IgD-negative memory B cell (primary cell): ENCODE results near the gene DMTF1. TPM values are rescaled to one million over a fixed set of nuclear protein-coding genes. Genes with fewer than 3 reads are reported as not detected.
"Not testable (repeated sequence)": the region's sequence is repeated elsewhere in the genome, so short reads cannot be mapped to it uniquely, and the experiment has no call there.

Source experiments
- H3K27ac Mint-ChIP-seq, 3 donors: one replicate each; pipeline ENCODE4 v1.8.0; 2020 to 2022; ENCODE audit warnings: mild to moderate bottlenecking in 3 of 3, mixed read lengths in 3 of 3, moderate library complexity in 1 of 3
- H3K27me3 Mint-ChIP-seq: one replicate; pipeline ENCODE4 v1.8.0; 2021; ENCODE audit warnings: mixed read lengths
- H3K36me3 Mint-ChIP-seq: one replicate; pipeline ENCODE4 v1.8.0; 2020; ENCODE audit warnings: mild to moderate bottlenecking, mixed read lengths
- H3K4me1 Mint-ChIP-seq, 3 donors: one replicate each; pipeline ENCODE4 v1.8.0; 2020 to 2022; ENCODE audit warnings: mixed read lengths in 3 of 3, mild to moderate bottlenecking in 1 of 3
- H3K4me3 Mint-ChIP-seq, 4 donors: one replicate each; pipeline ENCODE4 v1.8.0; 2020 to 2022; ENCODE audit warnings: mild to moderate bottlenecking in 4 of 4, mixed read lengths in 4 of 4, moderate library complexity in 3 of 4
- H3K9me3 Mint-ChIP-seq, 3 donors: one replicate each; pipeline ENCODE4 v1.8.0; 2020 to 2021; ENCODE audit warnings: mixed read lengths in 3 of 3, mild to moderate bottlenecking in 1 of 3
- polyA plus RNA-seq: library from polyadenylated mRNA; unstranded; fragments of 300-500 nt; fragmentation: Illumina TruSeq; gene quantifications from one replicate; pipeline ENCODE4 v1.2.3, GENCODE V29; 2021

DMTF1 gene
- polyA plus RNA-seq, 1 donor from 2014 or later: 35.1 TPM

- peak overlapping the region; percentile 48 to 86 (median 85) for H3K27ac Mint-ChIP-seq
- H3K4me3 Mint-ChIP-seq: peak overlapping the region in 1 of 4 donors; percentile 53
- peaks cover 47 to 56% (median 52%) of the 10 kb centered on the region in 3 donors for H3K4me1 Mint-ChIP-seq
These were observed 47.6 kb downstream of the DMTF1 start for GRCh38 chr7:87199700-87200450.

GRCh38 chr7:87202208-87202607, 50.0 kb downstream of the DMTF1 start:
- peaks cover 45 to 55% (median 52%) of the 10 kb centered on the region in 3 donors for H3K4me1 Mint-ChIP-seq
- peak overlapping the region in 2 of 3 donors; percentile 57 to 85 for H3K27ac Mint-ChIP-seq
- peaks cover 0 to 19% (median 10%) of the 10 kb centered on the region in 3 donors for H3K9me3 Mint-ChIP-seq
- no peaks in the 10 kb centered on the region for H3K27me3 Mint-ChIP-seq
- peaks cover 17% of the 10 kb centered on the region for H3K36me3 Mint-ChIP-seq
- peak overlapping the region in 2 of 4 donors; percentile 2 to 19 for H3K4me3 Mint-ChIP-seq

More at GRCh38 chr7:87199700-87200450, 47.6 kb downstream of the DMTF1 start:
- Mint-ChIP-seq H3K9me3 (peaks cover 0 to 9% (median 2%) of the 10 kb centered on the region in 3 donors), H3K36me3 (peaks cover 5% of the 10 kb centered on the region), H3K27me3 (no peaks in the 10 kb centered on the region)

- H3K4me3 Mint-ChIP-seq: peak overlapping the region in 1 of 4 donors; percentile 70
- H3K4me1 Mint-ChIP-seq: peaks cover 47 to 57% (median 53%) of the 10 kb centered on the region in 3 donors
- H3K27ac Mint-ChIP-seq: peak overlapping the region; percentile 46 to 85 (median 57)
- H3K9me3 Mint-ChIP-seq: peaks cover 0 to 19% (median 10%) of the 10 kb centered on the region in 3 donors
- no peaks in the 10 kb centered on the region for H3K27me3 Mint-ChIP-seq
- H3K36me3 Mint-ChIP-seq: peaks cover 19% of the 10 kb centered on the region
These were observed 50.5 kb downstream of the DMTF1 start for GRCh38 chr7:87202705-87203104.

GRCh38 chr7:87203929-87204328, 51.7 kb downstream of the DMTF1 start:
- Mint-ChIP-seq H3K4me1 (peaks cover 51 to 62% (median 58%) of the 10 kb centered on the region in 3 donors), H3K36me3 (peaks cover 22% of the 10 kb centered on the region), H3K9me3 (peaks cover 0 to 19% (median 10%) of the 10 kb centered on the region in 3 donors), H3K27ac (peak overlapping the region in 2 of 3 donors; percentile 10 to 81)
- H3K4me3 Mint-ChIP-seq, H3K27me3 Mint-ChIP-seq: not testable (repeated sequence)

- H3K4me1 Mint-ChIP-seq: peaks cover 48 to 57% (median 54%) of the 10 kb centered on the region in 3 donors
- H3K27me3 Mint-ChIP-seq: no peaks in the 10 kb centered on the region
- no peak overlapping the region for H3K4me3 Mint-ChIP-seq
- peak overlapping the region; percentile 29 to 71 (median 64) for H3K27ac Mint-ChIP-seq
- peaks cover 0 to 19% (median 10%) of the 10 kb centered on the region in 3 donors for H3K9me3 Mint-ChIP-seq
- peaks cover 22% of the 10 kb centered on the region for H3K36me3 Mint-ChIP-seq
These were observed 52.7 kb downstream of the DMTF1 start for GRCh38 chr7:87204933-87205332.

- Mint-ChIP-seq H3K4me1 (peaks cover 45 to 54% (median 50%) of the 10 kb centered on the region in 3 donors), H3K36me3 (peaks cover 22% of the 10 kb centered on the region), H3K4me3 (peak overlapping the region in 2 of 4 donors; percentile 28 to 34), H3K27ac (peak overlapping the region; percentile 29 to 71 (median 64)), H3K9me3 (peaks cover 0 to 19% (median 10%) of the 10 kb centered on the region in 3 donors)
- H3K27me3 Mint-ChIP-seq: not testable (repeated sequence)
These were observed 53.4 kb downstream of the DMTF1 start for GRCh38 chr7:87205701-87206100.

GRCh38 chr7:87206361-87206760, 54.1 kb downstream of the DMTF1 start:
- Mint-ChIP-seq H3K27me3 (peaks cover 1% of the 10 kb centered on the region), H3K27ac (peak overlapping the region in 1 of 3 donors; percentile 46), H3K9me3 (peaks cover 0 to 19% (median 10%) of the 10 kb centered on the region in 3 donors), H3K4me1 (peaks cover 39 to 54% (median 46%) of the 10 kb centered on the region in 3 donors), H3K4me3 (peak overlapping the region in 2 of 4 donors; percentile 7 to 23), H3K36me3 (peaks cover 22% of the 10 kb centered on the region)

- peaks cover 17% of the 10 kb centered on the region for H3K36me3 Mint-ChIP-seq
- H3K27me3 Mint-ChIP-seq: peaks cover 3% of the 10 kb centered on the region
- H3K4me1 Mint-ChIP-seq: peaks cover 49 to 63% (median 57%) of the 10 kb centered on the region in 3 donors
- peaks cover 0 to 10% (median 8%) of the 10 kb centered on the region in 3 donors for H3K9me3 Mint-ChIP-seq
- H3K4me3 Mint-ChIP-seq: peak overlapping the region in 2 of 4 donors; percentile 70
- H3K27ac Mint-ChIP-seq: peak overlapping the region in 2 of 3 donors; percentile 13 to 89
These were observed 57.2 kb downstream of the DMTF1 start for GRCh38 chr7:87209295-87209924.

- peaks cover 3% of the 10 kb centered on the region for H3K27me3 Mint-ChIP-seq
- peaks cover 0 to 6% (median 6%) of the 10 kb centered on the region in 3 donors for H3K9me3 Mint-ChIP-seq
- H3K4me3 Mint-ChIP-seq: peak overlapping the region in 1 of 4 donors; percentile 19
- peaks cover 13% of the 10 kb centered on the region for H3K36me3 Mint-ChIP-seq
- H3K27ac Mint-ChIP-seq: peak overlapping the region in 1 of 3 donors; percentile 59
- H3K4me1 Mint-ChIP-seq: peaks cover 54 to 70% (median 57%) of the 10 kb centered on the region in 3 donors
These were observed 58.3 kb downstream of the DMTF1 start for GRCh38 chr7:87210506-87210905.

- no peaks in the 10 kb centered on the region for H3K9me3 Mint-ChIP-seq
- peak overlapping the region; percentile 44 to 82 (median 74) for H3K4me3 Mint-ChIP-seq
- peaks cover 54 to 78% (median 66%) of the 10 kb centered on the region in 3 donors for H3K4me1 Mint-ChIP-seq
- peaks cover 3% of the 10 kb centered on the region for H3K27me3 Mint-ChIP-seq
- peaks cover 4% of the 10 kb centered on the region for H3K36me3 Mint-ChIP-seq
- peak overlapping the region; percentile 65 to 93 (median 71) for H3K27ac Mint-ChIP-seq
These were observed 60.2 kb downstream of the DMTF1 start for GRCh38 chr7:87212498-87212897.

- H3K27me3 Mint-ChIP-seq: peaks cover 3% of the 10 kb centered on the region
- H3K9me3 Mint-ChIP-seq: no peaks in the 10 kb centered on the region
- H3K27ac Mint-ChIP-seq: peak overlapping the region in 1 of 3 donors; percentile 71
- H3K4me1 Mint-ChIP-seq: peaks cover 47 to 77% (median 68%) of the 10 kb centered on the region in 3 donors
- H3K4me3 Mint-ChIP-seq: peak overlapping the region in 3 of 4 donors; percentile 66 to 82 (median 81)
- no peaks in the 10 kb centered on the region for H3K36me3 Mint-ChIP-seq
These were observed 61.0 kb downstream of the DMTF1 start for GRCh38 chr7:87213252-87213651.

GRCh38 chr7:87213811-87214210, 61.6 kb downstream of the DMTF1 start:
- H3K4me3 Mint-ChIP-seq: peak overlapping the region; percentile 60 to 86 (median 70)
- H3K27ac Mint-ChIP-seq: peak overlapping the region; percentile 49 to 71 (median 50)
- H3K4me1 Mint-ChIP-seq: peaks cover 44 to 74% (median 65%) of the 10 kb centered on the region in 3 donors
- H3K27me3 Mint-ChIP-seq: peaks cover 3% of the 10 kb centered on the region
- H3K9me3 Mint-ChIP-seq: no peaks in the 10 kb centered on the region
- peaks cover 2% of the 10 kb centered on the region for H3K36me3 Mint-ChIP-seq

GRCh38 chr7:87215046-87215445, 62.8 kb downstream of the DMTF1 start:
- H3K4me1 Mint-ChIP-seq: peaks cover 46 to 65% (median 59%) of the 10 kb centered on the region in 3 donors
- peak overlapping the region in 2 of 3 donors; percentile 49 to 85 for H3K27ac Mint-ChIP-seq
- peaks cover 3% of the 10 kb centered on the region for H3K36me3 Mint-ChIP-seq
- peak overlapping the region in 2 of 4 donors; percentile 18 to 68 for H3K4me3 Mint-ChIP-seq
- no peaks in the 10 kb centered on the region for H3K9me3 Mint-ChIP-seq
- peaks cover 2% of the 10 kb centered on the region for H3K27me3 Mint-ChIP-seq

- Mint-ChIP-seq H3K4me1 (peaks cover 42 to 60% (median 52%) of the 10 kb centered on the region in 3 donors), H3K4me3 (peak overlapping the region; percentile 79 to 99 (median 99)), H3K27ac (peak overlapping the region; percentile 85 to 100 (median 99)), H3K9me3 (no peaks in the 10 kb centered on the region), H3K36me3 (peaks cover 3% of the 10 kb centered on the region), H3K27me3 (peaks cover 1% of the 10 kb centered on the region)
These were observed 64.7 kb downstream of the DMTF1 start for GRCh38 chr7:87216701-87217508.
